ENCODE data around the gene COX7B2. TPM values are rescaled to one million over a fixed set of nuclear protein-coding genes. Genes with fewer than 3 reads are reported as not detected.

Gene COX7B2
- polyA plus RNA-seq, 2 of the 4 experiments (the other 2 are of a cell fraction), result not detected

DNA sequence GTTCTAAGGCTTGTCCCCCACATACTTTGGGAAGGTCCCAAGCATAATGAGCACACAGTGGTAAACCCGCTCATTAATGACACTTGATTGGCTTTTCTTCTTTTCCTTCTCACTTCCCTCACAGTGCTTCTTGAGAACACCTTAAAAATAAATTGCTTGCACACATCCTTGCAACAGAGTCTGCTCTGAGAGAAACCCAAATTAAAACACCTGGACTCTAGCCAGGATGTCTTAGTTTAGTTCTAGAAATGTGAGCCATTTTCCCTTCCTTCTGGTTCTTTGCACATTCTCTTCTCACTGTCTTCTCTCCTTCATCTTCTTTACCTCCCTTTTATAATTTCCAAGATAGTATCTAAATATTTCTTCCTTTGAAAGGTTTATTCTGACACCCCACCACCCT is 35.3 kb upstream of the COX7B2 start:
- H3K9me3 ChIP-seq, result no peaks in the 10 kb centered on the region
- ChIA-PET CTCF (no interaction called here), POLR2A (no interaction called here)
- H3K4me3 ChIP-seq, result no peak overlapping the region
- 0% methylated on average over 1 of the region's 1 CpG for WGBS (ENCODE audit: missing lambda C conversion rate)
- no peaks in the 10 kb centered on the region for H3K4me1 ChIP-seq
- ATAC-seq (no peak), DNase-seq (ENCODE audit: low read depth in 1 of 2, low spot score in 1 of 2) (no peak), FAIRE-seq (no peak)
- no peak overlapping the region for H3K27ac ChIP-seq
- TF ChIP-seq HOXB5 (CRISPR knock-in tag; IDR thresholded peaks at IDR 0.05), result no peak
- H3K4me2 ChIP-seq, result no peak overlapping the region

DNA sequence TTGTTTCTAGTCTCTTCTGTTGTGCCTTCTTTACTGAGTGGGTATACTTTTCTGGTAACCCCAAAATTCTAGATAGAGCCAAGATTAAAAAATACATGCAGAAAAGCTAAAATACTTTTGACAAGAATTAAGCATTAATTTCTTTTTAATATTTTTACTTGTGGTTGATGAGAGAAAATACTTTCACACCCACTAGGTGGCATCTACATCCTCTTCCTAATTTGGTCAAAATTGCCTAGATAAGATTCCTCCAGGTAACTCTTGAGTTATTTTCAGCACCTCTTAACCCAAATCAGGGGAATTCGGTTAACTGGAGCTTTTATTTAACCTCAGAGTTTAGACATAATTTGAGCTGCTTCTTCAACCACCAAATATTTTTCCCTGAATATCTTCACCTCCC is 28.4 kb upstream of the COX7B2 start:
- CTCF ChIA-PET, result interaction anchor here (1.2 kb wide), 1 partner anchor 151 kb away, joined by 3 read pairs; no protein-coding TSS in a partner anchor
- ATAC-seq, result no peak
- no peak for DNase-seq (ENCODE audit: low read depth in 1 of 2, low spot score in 1 of 2)
- POLR2A ChIA-PET, result no interaction called here
- WGBS (ENCODE audit: missing lambda C conversion rate), result 0% methylated on average over 1 of the region's 1 CpG
- Histone ChIP-seq H3K4me3 (no peak overlapping the region), H3K9me3 (no peaks in the 10 kb centered on the region), H3K4me1 (no peaks in the 10 kb centered on the region), H3K27ac (no peak overlapping the region), H3K4me2 (no peak overlapping the region)
- FAIRE-seq, result no peak
- TF ChIP-seq FOSB (CRISPR knock-in tag; IDR thresholded peaks at IDR 0.05) (no peak), NR3C1 (IDR thresholded peaks at IDR 0.05) (no peak), EP300 (IDR thresholded peaks at IDR 0.05) (no peak), NPAS2 (CRISPR knock-in tag; IDR thresholded peaks at IDR 0.05; ENCODE audit: borderline replicate concordance) (no peak), POLR2AphosphoS2 (conservative IDR thresholded peaks at IDR 0.05; ENCODE audit: low read length) (no peak), MAFK (IDR thresholded peaks at IDR 0.05; ENCODE audit: partially characterized antibody) (no peak), ESRRA (IDR thresholded peaks at IDR 0.05; ENCODE audit: borderline replicate concordance, low read length) (no peak), MYC (IDR thresholded peaks at IDR 0.05; ENCODE audit: borderline replicate concordance, low read length) (no peak), CBX8 (IDR thresholded peaks at IDR 0.05) (no peak)

DNA sequence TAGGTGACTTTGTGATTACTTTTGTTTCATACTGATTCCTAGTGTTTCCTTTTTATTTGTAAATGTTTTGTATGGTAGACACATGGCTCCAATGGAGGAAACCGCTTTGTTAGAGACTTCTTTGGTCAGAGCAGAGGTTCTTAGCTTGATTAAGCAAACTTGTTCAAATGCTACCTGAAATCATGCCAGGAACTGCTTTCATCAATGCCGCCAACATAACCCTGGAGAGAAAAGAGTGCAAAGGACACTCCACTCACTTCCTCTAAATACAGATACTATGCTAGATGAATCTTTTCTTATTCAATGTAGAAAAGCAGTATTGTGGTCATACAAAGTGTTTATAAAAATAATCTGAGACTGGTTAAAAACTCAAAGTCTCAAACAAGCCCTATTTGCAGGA is 25.7 kb upstream of the COX7B2 start:
- H3K4me2 ChIP-seq, result no peak overlapping the region
- CTCF ChIA-PET, result interaction anchor here (0.7 kb wide), 1 partner anchor 17 kb away, joined by 3 read pairs; no protein-coding TSS in a partner anchor
- H3K4me1 ChIP-seq, result no peaks in the 10 kb centered on the region
- ATAC-seq (no peak), DNase-seq (ENCODE audit: low read depth in 1 of 2, low spot score in 1 of 2) (no peak), FAIRE-seq (no peak)
- TF ChIP-seq SMC3 (IDR thresholded peaks at IDR 0.05), result no peak
- TF ChIP-seq, protein P1, sequence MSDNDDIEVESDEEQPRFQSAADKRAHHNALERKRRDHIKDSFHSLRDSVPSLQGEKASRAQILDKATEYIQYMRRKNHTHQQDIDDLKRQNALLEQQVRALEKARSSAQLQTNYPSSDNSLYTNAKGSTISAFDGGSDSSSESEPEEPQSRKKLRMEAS (IDR thresholded peaks at IDR 0.05), result no peak
- no peak for TF ChIP-seq RFX5 (IDR thresholded peaks at IDR 0.05)
- no peak for TF ChIP-seq JUNB (IDR thresholded peaks at IDR 0.05)
- 25% methylated on average over 2 of the region's 2 CpGs for WGBS (ENCODE audit: missing lambda C conversion rate)
- H3K27ac ChIP-seq, result no peak overlapping the region
- H3K9me3 ChIP-seq, result no peaks in the 10 kb centered on the region
- POLR2A ChIA-PET, result no interaction called here
- no peak overlapping the region for H3K4me3 ChIP-seq

DNA sequence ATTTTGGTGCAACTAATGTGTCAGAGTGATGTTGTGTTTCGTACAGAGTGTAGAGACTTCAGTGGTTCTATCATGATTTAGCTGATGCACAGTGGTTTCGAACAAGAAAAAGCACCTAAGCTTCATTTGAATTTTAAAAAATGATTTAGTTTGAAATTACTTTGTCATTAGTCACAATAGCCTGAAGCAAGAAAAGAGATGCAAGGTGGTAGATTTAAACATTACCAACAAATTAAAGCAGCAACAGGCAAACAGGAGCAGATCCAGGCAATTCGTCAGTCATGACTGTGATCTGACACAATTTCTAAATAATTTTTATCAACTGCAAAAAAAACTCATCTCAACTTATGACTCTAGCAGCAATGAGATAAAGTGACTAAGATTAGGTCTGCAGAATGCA is 24.6 kb upstream of the COX7B2 start:
- no peak for ATAC-seq
- DNase-seq (ENCODE audit: low read depth in 1 of 2, low spot score in 1 of 2), result no peak
- TF ChIP-seq ZNF302 (CRISPR knock-in tag; IDR thresholded peaks at IDR 0.05), result no peak
- TF ChIP-seq SREBF2 (IDR thresholded peaks at IDR 0.05), result no peak
- no peak for FAIRE-seq
- WGBS (ENCODE audit: missing lambda C conversion rate), result 3% methylated on average over 3 of the region's 3 CpGs
- ChIA-PET CTCF (no interaction called here), POLR2A (no interaction called here)
- Histone ChIP-seq H3K27ac (no peak overlapping the region), H3K4me2 (no peak overlapping the region), H3K9me3 (no peaks in the 10 kb centered on the region), H3K4me3 (no peak overlapping the region), H3K4me1 (no peaks in the 10 kb centered on the region)

DNA sequence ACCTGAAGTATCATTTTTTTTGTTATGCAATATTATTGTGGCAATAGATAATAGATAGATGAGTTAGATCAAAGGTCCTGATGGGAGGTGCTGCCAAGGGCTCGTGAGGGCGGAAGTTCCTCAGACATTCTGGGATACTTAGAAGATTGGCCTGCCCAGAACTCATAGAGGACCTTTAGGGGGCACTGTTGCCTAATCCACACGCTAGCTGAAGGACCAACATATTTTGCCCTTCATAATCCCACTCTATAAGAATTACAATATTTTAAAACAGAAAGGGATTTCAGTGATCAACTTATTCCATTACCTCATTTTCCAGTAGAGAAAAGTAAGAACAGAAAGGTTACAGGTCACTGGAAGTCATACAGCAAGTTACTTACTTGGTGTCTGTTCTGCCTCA is 22.9 kb upstream of the COX7B2 start:
- DNase-seq (ENCODE audit: low read depth in 1 of 2, low spot score in 1 of 2) (peak in 1 of 2 experiments; percentile 3), FAIRE-seq (no peak), ATAC-seq (no peak)
- Histone ChIP-seq H3K4me3 (no peak overlapping the region), H3K4me2 (no peak overlapping the region), H3K4me1 (no peaks in the 10 kb centered on the region), H3K27ac (no peak overlapping the region), H3K9me3 (no peaks in the 10 kb centered on the region)
- ChIA-PET POLR2A (no interaction called here), CTCF (no interaction called here)
- TF ChIP-seq RAD21 (conservative IDR thresholded peaks at IDR 0.05 in 1 of 2, IDR thresholded peaks at IDR 0.05 in 1 of 2) (0 out of 5 replicates have a peak, but pooled peaks of 1 of the 2 experiments have one; percentile 20), EHMT2 (IDR thresholded peaks at IDR 0.05; ENCODE audit: low read depth) (no peak)
- WGBS (ENCODE audit: missing lambda C conversion rate), result 0% methylated on average over 3 of the region's 3 CpGs
